ENCODE measurements around the gene S1PR5. TPM values are rescaled to one million over a fixed set of nuclear protein-coding genes. Genes with fewer than 3 reads are reported as not detected.

The S1PR5 gene
- total and polyA plus RNA-seq, 9 of the 15 experiments (the other 6 are each of a cell fraction or from before 2014, with no cell fraction given): 0.03 to 0.54 (median 0.35) TPM; not detected in 4

GRCh38 chr19:10478903-10479384 lies 38.3 kb downstream of the S1PR5 start:
- CTCF ChIA-PET (ENCODE audit: low intra/inter-chr PET ratio): no interaction called here
- DNase-seq (ENCODE audit: extremely low read depth in 1 of 4, low spot score in 3 of 4): peak; percentile 91 to 96 (median 94)
- Histone ChIP-seq H3K36me3 (ENCODE audit: control insufficient read depth, insufficient read depth, low read length) (no peaks in the 10 kb centered on the region), H3K9me3 (replicated peaks; ENCODE audit: control insufficient read depth, insufficient read depth, low read depth, low read length) (no peaks in the 10 kb centered on the region), H3K27me3 (ENCODE audit: control insufficient read depth in 2 of 2, insufficient read depth in 2 of 2, low read length in 2 of 2) (no peaks in the 10 kb centered on the region), H3K4me3 (no peak overlapping the region), H3K27ac (ENCODE audit: extremely low read depth, low read depth, low read length) (no peak overlapping the region), H2AFZ (ENCODE audit: low read depth, low read length) (peak overlapping the region; percentile 86), H3K9me1 (ENCODE audit: control insufficient read depth, insufficient read depth, low read length) (no peaks in the 10 kb centered on the region), H3K9ac (ENCODE audit: insufficient read depth in 1 of 2, low read depth in 2 of 2, low read length in 2 of 2) (peak overlapping the region; percentile 31 to 87; a peak in 3 of 4 replicates), H4K20me1 (replicated peaks; ENCODE audit: control insufficient read depth, insufficient read depth, low read length) (no peaks in the 10 kb centered on the region), H3K79me2 (ENCODE audit: control insufficient read depth, insufficient read depth, low read length) (no peaks in the 10 kb centered on the region), H3K4me2 (ENCODE audit: insufficient read depth, low read length) (peak overlapping the region; percentile 57), H3K4me1 (replicated peaks in 1 of 2; ENCODE audit: control insufficient read depth in 2 of 2, insufficient read depth in 2 of 2, low read length in 2 of 2) (peaks cover 14 to 26% of the 10 kb centered on the region in 2 experiments; a peak in 4 of 5 replicates)
- ATAC-seq: peak; percentile 96
- FAIRE-seq: peak; percentile 89
- in situ Hi-C loops (cut with MboI) (no loop called here), intact Hi-C loops (cut with micrococcal nuclease) (loop anchor here (5.0 kb wide), 2 partner anchors 57 to 88 kb away; partner anchors contain the start of genes CDKN2D, KRI1 and PDE4A)
- POLR2A ChIA-PET: interaction anchor here (0.6 to 1.0 kb wide), 5 partner anchors 12 to 98 kb away, joined by 3 to 7 read pairs (median 4); partner anchors contain the start of gene TYK2
- BruUV-seq (replicated peaks): no TSS peak
- 15% methylated on average over 27 of the region's 36 CpGs for WGBS (ENCODE audit: insufficient coverage, low coverage, missing lambda C conversion rate)
- TF ChIP-seq ZNF354B (CRISPR knock-in tag; IDR thresholded peaks at IDR 0.05): no peak
- TF ChIP-seq HEY1 (CRISPR knock-in tag; IDR thresholded peaks at IDR 0.05; ENCODE audit: borderline replicate concordance): no peak
- TF ChIP-seq IRF9 (tag; IDR thresholded peaks at IDR 0.05): no peak
- no peak for TF ChIP-seq ZNF41 (CRISPR knock-in tag; conservative IDR thresholded peaks at IDR 0.05)
- no peak for TF ChIP-seq AFF1 (IDR thresholded peaks at IDR 0.05; ENCODE audit: low read depth in 1 of 2, partially characterized antibody in 2 of 2)
- no peak for TF ChIP-seq USF1 (CRISPR knock-in tag; IDR thresholded peaks at IDR 0.05)
- TF ChIP-seq TAF15 (IDR thresholded peaks at IDR 0.05; ENCODE audit: low read depth, low read length): no peak
- no peak for TF ChIP-seq FUS (optimal IDR thresholded peaks at IDR 0.05; ENCODE audit: low read depth, low read length)
- TF ChIP-seq ZC3H8 (IDR thresholded peaks at IDR 0.05): no peak

All from K562 (cell line).